Suppressor macrophage (primary cell): ENCODE results near the gene NOS1AP.
"Not testable (repeated sequence)": the region's sequence is repeated elsewhere in the genome, so short reads cannot be mapped to it uniquely, and the experiment has no call there.

Source experiments
- DNase-seq, 4 experiments: peaks; one replicate each; pipeline ENCODE4 v3.0.0-alpha.2; 2020 to 2022

Gene NOS1AP

GRCh38 chr1:162197041-162197531, 127.6 kb downstream of the NOS1AP start:
- DNase-seq, result no peak

GRCh38 chr1:162197615-162198421, 128.3 kb downstream of the NOS1AP start:
- no peak for DNase-seq

GRCh38 chr1:162200096-162200847, 130.8 kb downstream of the NOS1AP start:
- no peak for DNase-seq

GRCh38 chr1:162201062-162201461, 131.6 kb downstream of the NOS1AP start:
- DNase-seq, result not testable (repeated sequence)

- no peak for DNase-seq
These were observed 134.8 kb downstream of the NOS1AP start for GRCh38 chr1:162204129-162204822.

GRCh38 chr1:162204823-162205155, 135.3 kb downstream of the NOS1AP start:
- DNase-seq, result peak in 1 of 4 experiments; percentile 25

- no peak for DNase-seq
These were observed 136.8 kb downstream of the NOS1AP start for GRCh38 chr1:162206300-162206699.

GRCh38 chr1:162206749-162207635, 137.5 kb downstream of the NOS1AP start:
- DNase-seq, result peak in 2 of 4 experiments; percentile 9 to 16

GRCh38 chr1:162207862-162208261, 138.4 kb downstream of the NOS1AP start:
- DNase-seq, result no peak

- DNase-seq, result peak in 1 of 4 experiments; percentile 9
These were observed 140.7 kb downstream of the NOS1AP start for GRCh38 chr1:162210196-162210595.

GRCh38 chr1:162212713-162213112, 143.2 kb downstream of the NOS1AP start:
- DNase-seq, result no peak

- no peak for DNase-seq
These were observed 143.9 kb downstream of the NOS1AP start for GRCh38 chr1:162213281-162213912.

- peak in 3 of 4 experiments; percentile 11 to 35 (median 16) for DNase-seq
These were observed 144.7 kb downstream of the NOS1AP start for GRCh38 chr1:162214202-162214601.

GRCh38 chr1:162215902-162216301, 146.4 kb downstream of the NOS1AP start:
- no peak for DNase-seq

- DNase-seq, result no peak
These were observed 147.1 kb downstream of the NOS1AP start for GRCh38 chr1:162216604-162217003.

GRCh38 chr1:162217706-162218105, 148.2 kb downstream of the NOS1AP start:
- DNase-seq, result peak in 1 of 4 experiments; percentile 5

GRCh38 chr1:162218546-162218945, 149.1 kb downstream of the NOS1AP start:
- no peak for DNase-seq

GRCh38 chr1:162218975-162219374, 149.5 kb downstream of the NOS1AP start:
- no peak for DNase-seq

GRCh38 chr1:162219461-162219860, 150.0 kb downstream of the NOS1AP start:
- no peak for DNase-seq

GRCh38 chr1:162220009-162220539, 150.6 kb downstream of the NOS1AP start:
- no peak for DNase-seq

- DNase-seq, result no peak
These were observed 152.5 kb downstream of the NOS1AP start for GRCh38 chr1:162222014-162222413.
